OCI-LY1 (cell line): ENCODE results near the gene IL21R.
A peak's percentile ranks its signal among the peaks of the same experiment; 100 is the strongest.
"Not testable (repeated sequence)": the region's sequence is repeated elsewhere in the genome, so short reads cannot be mapped to it uniquely, and the experiment has no call there.

ENCODE experiments used
- H2AFZ ChIP-seq: fragments of 200-600 bp; sonication (generic), shearing (Covaris generic); 2 replicates; pipeline ENCODE4 v1.6.0; 2014; ENCODE audit warnings: antibody characterized with exemption, mild to moderate bottlenecking, low read length
- H3F3A ChIP-seq: fragments of 200-600 bp; sonication (generic), shearing (Covaris generic); 2 replicates; pipeline ENCODE4 v1.6.0; 2014; ENCODE audit warnings: mild to moderate bottlenecking, antibody characterized with exemption, low read length, moderate library complexity; ENCODE audit not compliant: insufficient read depth
- H3K27ac ChIP-seq: fragments of 200-600 bp; sonication (generic); 2 replicates; pipeline ENCODE4 v1.5.1; 2014; ENCODE audit warnings: low read length, mixed run types, mild to moderate bottlenecking, low read depth; ENCODE audit not compliant: poor library complexity, severe bottlenecking
- H3K27me3 ChIP-seq: fragments of 200-600 bp; sonication (generic); 2 replicates; pipeline ENCODE4 v1.6.0; 2014; ENCODE audit warnings: antibody characterized with exemption, mild to moderate bottlenecking, low read length, moderate library complexity; ENCODE audit not compliant: insufficient read depth
- H3K36me3 ChIP-seq: fragments of 200-600 bp; sonication (generic); 2 replicates; pipeline ENCODE4 v1.6.1; 2014; ENCODE audit warnings: mild to moderate bottlenecking, antibody characterized with exemption, low read length, moderate library complexity, mixed read lengths; ENCODE audit not compliant: insufficient read depth
- H3K4me1 ChIP-seq: fragments of 200-600 bp; sonication (generic); 2 replicates; pipeline ENCODE4 v1.5.1; 2014; ENCODE audit warnings: mild to moderate bottlenecking, low read length, moderate library complexity; ENCODE audit not compliant: insufficient read depth, severe bottlenecking
- H3K4me2 ChIP-seq: fragments of 200-600 bp; sonication (generic), shearing (Covaris generic); 2 replicates; pipeline ENCODE4 v1.6.1; 2014; ENCODE audit warnings: low read length
- H3K4me3 ChIP-seq: fragments of 200-600 bp; sonication (generic); 2 replicates; pipeline ENCODE4 v1.5.1; 2014; ENCODE audit warnings: low read length, low read depth, mild to moderate bottlenecking, mixed read lengths; ENCODE audit not compliant: poor library complexity, severe bottlenecking
- H3K79me2 ChIP-seq: fragments of 200-600 bp; shearing (Covaris generic); 2 replicates; pipeline ENCODE4 v1.6.1; 2016; ENCODE audit warnings: mixed run types, low read length, mixed read lengths; ENCODE audit not compliant: insufficient read depth
- H3K9ac ChIP-seq: fragments of 200-600 bp; sonication (generic), shearing (Covaris generic); 2 replicates; pipeline ENCODE4 v1.6.1; 2014; ENCODE audit warnings: mild to moderate bottlenecking, low read length, mixed read lengths
- H3K9me2 ChIP-seq: fragments of 200-600 bp; sonication (generic), shearing (Covaris generic); 2 replicates; pipeline ENCODE4 v1.6.1; 2014; ENCODE audit warnings: low read depth, mild to moderate bottlenecking, low read length, mixed read lengths
- H3K9me3 ChIP-seq: fragments of 200-600 bp; shearing (Covaris generic); 2 replicates; pipeline ENCODE4 v1.6.1; 2014; ENCODE audit warnings: low read length, mixed read lengths
- H4K20me1 ChIP-seq: fragments of 200-600 bp; sonication (generic), shearing (Covaris generic); 2 replicates; pipeline ENCODE4 v1.6.0; 2016; ENCODE audit warnings: mild to moderate bottlenecking, low read length; ENCODE audit not compliant: insufficient read depth
- EZH2 ChIP-seq: fragments of 200-600 bp; sonication (generic), shearing (Covaris generic); IDR thresholded peaks from 2 replicates; pipeline ENCODE4 v1.8.0; 2017; ENCODE audit warnings: borderline replicate concordance, mixed run types, mild to moderate bottlenecking, antibody characterized with exemption, low read length, moderate library complexity, mixed read lengths
- TF ChIP-seq, protein P1 (sequence below): fragments of 200-600 bp; sonication (generic), shearing (Covaris generic); IDR thresholded peaks from 2 replicates; pipeline ENCODE4 v1.5.1; 2017; ENCODE audit warnings: mild to moderate bottlenecking, antibody characterized with exemption, low read length, moderate library complexity, mixed read lengths

Gene IL21R

DNA sequence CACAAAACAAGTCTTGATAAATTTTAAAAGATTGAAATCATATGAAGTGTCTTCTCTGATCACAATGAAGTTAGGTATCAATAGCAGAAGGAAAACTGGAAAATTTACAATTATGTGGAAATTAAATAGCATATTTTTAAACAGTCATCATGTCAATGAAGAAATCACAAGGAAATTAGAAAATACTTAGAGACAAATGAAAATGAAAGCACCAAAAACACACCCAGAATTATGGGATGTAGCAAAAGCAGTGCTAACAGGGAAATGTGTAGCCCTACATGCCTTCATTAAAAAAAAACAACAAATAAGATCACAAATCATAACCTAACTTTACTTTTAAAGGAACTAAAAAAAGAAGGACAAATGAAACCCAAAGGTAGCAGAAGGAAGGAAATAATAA lies 7.5 kb upstream of the IL21R start:
- H3K27ac ChIP-seq, result no peak overlapping the region
- H3K4me2 ChIP-seq, result no peak overlapping the region
- peaks cover 8% of the 10 kb centered on the region; the same call in 1 of the 2 replicates for H3K27me3 ChIP-seq
- TF ChIP-seq EZH2, result no peak
- TF ChIP-seq, protein P1, sequence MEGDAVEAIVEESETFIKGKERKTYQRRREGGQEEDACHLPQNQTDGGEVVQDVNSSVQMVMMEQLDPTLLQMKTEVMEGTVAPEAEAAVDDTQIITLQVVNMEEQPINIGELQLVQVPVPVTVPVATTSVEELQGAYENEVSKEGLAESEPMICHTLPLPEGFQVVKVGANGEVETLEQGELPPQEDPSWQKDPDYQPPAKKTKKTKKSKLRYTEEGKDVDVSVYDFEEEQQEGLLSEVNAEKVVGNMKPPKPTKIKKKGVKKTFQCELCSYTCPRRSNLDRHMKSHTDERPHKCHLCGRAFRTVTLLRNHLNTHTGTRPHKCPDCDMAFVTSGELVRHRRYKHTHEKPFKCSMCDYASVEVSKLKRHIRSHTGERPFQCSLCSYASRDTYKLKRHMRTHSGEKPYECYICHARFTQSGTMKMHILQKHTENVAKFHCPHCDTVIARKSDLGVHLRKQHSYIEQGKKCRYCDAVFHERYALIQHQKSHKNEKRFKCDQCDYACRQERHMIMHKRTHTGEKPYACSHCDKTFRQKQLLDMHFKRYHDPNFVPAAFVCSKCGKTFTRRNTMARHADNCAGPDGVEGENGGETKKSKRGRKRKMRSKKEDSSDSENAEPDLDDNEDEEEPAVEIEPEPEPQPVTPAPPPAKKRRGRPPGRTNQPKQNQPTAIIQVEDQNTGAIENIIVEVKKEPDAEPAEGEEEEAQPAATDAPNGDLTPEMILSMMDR, result no peak
- no peaks in the 10 kb centered on the region for H3K79me2 ChIP-seq
- no peak overlapping the region for H2AFZ ChIP-seq
- no peaks in the 10 kb centered on the region for H3F3A ChIP-seq
- no peaks in the 10 kb centered on the region; the same call in 1 of the 2 replicates for H3K36me3 ChIP-seq
- no peaks in the 10 kb centered on the region for H4K20me1 ChIP-seq
- peaks cover 20% of the 10 kb centered on the region; the same call in 1 of the 2 replicates for H3K9me3 ChIP-seq
- H3K4me1 ChIP-seq, result peaks cover 11% of the 10 kb centered on the region
- H3K4me3 ChIP-seq, result no peak overlapping the region
- H3K9ac ChIP-seq, result no peak overlapping the region
- no peaks in the 10 kb centered on the region for H3K9me2 ChIP-seq

DNA sequence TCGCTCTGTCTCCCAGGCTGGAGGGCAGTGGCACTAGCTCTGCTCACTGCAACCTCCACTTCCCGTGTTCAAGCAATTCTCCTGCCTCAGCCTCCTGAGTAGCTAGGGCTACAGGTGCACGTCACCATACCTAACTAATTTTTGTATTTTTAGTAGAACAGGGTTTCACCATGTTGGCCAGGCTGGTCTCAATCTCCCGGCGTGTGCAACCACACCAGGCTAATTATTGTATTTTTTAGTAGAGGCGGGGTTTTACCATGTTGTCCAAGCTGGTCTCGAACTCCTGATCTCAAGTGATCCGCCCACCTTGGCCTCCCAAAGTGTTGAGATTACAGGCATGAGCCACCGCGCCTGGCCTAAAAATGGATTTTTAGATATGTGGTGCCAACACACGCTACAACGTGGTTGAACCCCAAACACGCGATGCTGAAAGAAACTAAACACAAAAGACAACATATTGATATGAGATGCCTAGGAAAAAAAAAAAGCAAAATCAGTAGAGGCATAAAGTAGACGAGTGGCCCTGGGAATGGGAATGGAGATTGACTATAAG lies 3.6 kb upstream of the IL21R start:
- H3K4me2 ChIP-seq, H2AFZ ChIP-seq, H3K9me3 ChIP-seq, H3F3A ChIP-seq, H3K27me3 ChIP-seq, H3K79me2 ChIP-seq, H3K9ac ChIP-seq, H3K4me3 ChIP-seq, H4K20me1 ChIP-seq, H3K9me2 ChIP-seq, H3K27ac ChIP-seq, H3K36me3 ChIP-seq: not testable (repeated sequence)
- peaks cover 33% of the 10 kb centered on the region for H3K4me1 ChIP-seq

DNA sequence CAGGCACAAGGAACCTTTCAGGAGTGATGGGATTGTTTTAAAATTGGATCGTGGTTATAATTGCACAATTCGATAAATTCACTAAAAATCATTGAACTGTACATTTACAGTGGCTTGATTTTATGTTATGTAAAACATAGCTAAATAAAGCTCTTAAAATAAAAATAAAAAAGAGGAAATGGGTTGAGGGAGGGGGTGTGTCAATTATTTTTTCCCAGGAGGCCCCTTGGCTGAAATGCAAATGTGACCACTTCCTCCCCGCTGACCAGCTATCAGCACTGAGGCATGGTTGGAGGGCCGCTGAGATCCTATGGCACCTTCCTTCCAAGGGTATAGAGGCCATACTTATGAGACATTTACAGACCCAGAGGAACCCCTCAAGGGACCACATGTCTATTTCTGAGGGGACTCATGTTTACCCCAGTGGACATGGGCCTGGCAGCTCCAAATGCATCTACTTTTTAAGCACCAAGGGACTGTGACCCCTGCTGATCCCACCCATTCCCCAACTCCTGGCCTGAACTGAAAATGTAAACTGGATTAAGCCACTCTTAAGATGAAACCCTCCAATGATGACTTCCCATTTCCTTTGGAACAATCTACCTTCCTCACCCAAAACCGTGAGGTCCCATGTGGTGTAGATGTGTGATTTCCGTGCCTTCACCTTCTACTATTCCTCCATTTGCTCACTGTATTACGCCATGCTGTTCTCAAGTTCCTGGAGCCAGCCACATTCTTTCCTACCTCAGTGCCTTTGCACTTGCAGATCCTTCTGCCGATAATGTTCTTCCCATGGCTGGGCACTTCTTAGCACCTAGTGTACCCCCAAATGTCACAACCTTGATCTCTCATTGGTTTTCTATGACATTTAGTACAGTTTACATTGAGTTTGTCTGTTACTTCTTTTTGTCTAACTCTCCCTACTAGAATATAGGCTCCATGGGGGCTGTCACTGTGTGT lies 2.8 kb upstream of the IL21R start:
- TF ChIP-seq EZH2, result no peak
- TF ChIP-seq, protein P1, result no peak
- Histone ChIP-seq H3K4me1 (peaks cover 37% of the 10 kb centered on the region), H3K27ac (peak overlapping the region; percentile 7), H4K20me1 (no peaks in the 10 kb centered on the region), H3K79me2 (no peaks in the 10 kb centered on the region), H3K4me2 (no peak overlapping the region), H3K36me3 (no peaks in the 10 kb centered on the region), H3K9me3 (peaks cover 9% of the 10 kb centered on the region; the same call in 1 of the 2 replicates), H3K27me3 (peaks cover 6% of the 10 kb centered on the region), H3F3A (no peaks in the 10 kb centered on the region), H3K4me3 (no peak overlapping the region), H2AFZ (no peak overlapping the region), H3K9ac (no peak overlapping the region), H3K9me2 (no peaks in the 10 kb centered on the region)
